ENCODE measurements around the gene HECA. TPM values are rescaled to one million over a fixed set of nuclear protein-coding genes. Genes with fewer than 3 reads are reported as not detected.
A peak's percentile ranks its signal among the peaks of the same experiment; 100 is the strongest.

The HECA gene
- total RNA-seq, 1 experiment from 2014 or later, result 9.4 TPM

DNA sequence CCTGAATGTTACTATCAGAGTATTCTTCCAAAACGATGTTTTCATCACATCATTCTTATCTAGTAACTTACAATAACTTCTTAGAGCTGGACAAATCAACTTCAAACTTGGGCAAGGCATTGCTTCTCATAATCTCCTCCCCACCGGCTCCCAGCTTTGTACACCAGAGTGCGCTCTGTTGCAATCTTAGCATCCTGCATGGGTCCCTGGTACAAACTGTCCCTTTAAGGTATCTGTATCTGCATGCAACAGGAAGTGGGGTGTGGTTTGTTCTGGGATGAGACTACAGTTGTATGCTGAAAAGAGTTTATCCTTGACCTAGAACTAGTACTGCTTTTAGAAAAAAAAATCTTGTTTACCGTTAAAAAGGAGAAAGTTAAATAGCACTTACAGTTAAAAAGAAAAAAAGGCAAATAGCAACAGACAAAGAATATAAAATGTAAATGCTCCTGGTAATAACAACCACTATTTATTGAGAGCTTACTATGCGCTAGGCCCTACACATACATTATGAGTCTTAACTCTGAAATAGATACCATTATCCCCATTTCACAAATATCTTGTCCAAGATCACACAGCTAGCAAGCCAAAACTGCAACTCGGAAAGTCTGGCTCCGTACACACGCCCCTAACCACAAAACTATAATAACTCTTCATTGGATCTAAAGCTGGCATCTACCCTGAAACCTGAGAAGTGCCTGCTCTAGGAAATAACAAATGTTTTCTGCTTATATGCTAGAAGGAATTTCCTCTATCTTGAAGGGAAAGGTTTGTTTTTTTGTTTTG, 9.8 kb upstream of the HECA start:
- Mint-ChIP-seq H3K4me3 (no peak overlapping the region), H3K4me1 (peaks cover 6% of the 10 kb centered on the region), H3K9me3 (peaks cover 10% of the 10 kb centered on the region), H3K36me3 (peaks cover 10% of the 10 kb centered on the region), H3K27ac (no peak overlapping the region), H3K27me3 (ENCODE audit: low read depth) (peaks cover 2% of the 10 kb centered on the region; the same call in 1 of the 2 replicates)
- ChIA-PET CTCF (interaction anchor here (0.6 to 1.8 kb wide), 4 partner anchors 94 to 240 kb away, joined by 3 to 13 read pairs (median 4); no protein-coding TSS in a partner anchor), POLR2A (interaction anchor here (0.6 kb wide), 1 partner anchor 144 kb away, joined by 3 read pairs; no protein-coding TSS in a partner anchor)
- DNase-seq (ENCODE audit: low spot score) (peak; percentile 38), ATAC-seq (peak; percentile 99)
- TF ChIP-seq NR2C2 (CRISPR knock-in tag; IDR thresholded peaks at IDR 0.05) (no peak), NFATC4 (CRISPR knock-in tag; IDR thresholded peaks at IDR 0.05) (no peak), CBFB (CRISPR knock-in tag; IDR thresholded peaks at IDR 0.05; ENCODE audit: low read depth) (no peak), TEAD4 (CRISPR knock-in tag; IDR thresholded peaks at IDR 0.05) (no peak), ATF1 (CRISPR knock-in tag; IDR thresholded peaks at IDR 0.05) (no peak), NR1H2 (CRISPR knock-in tag; IDR thresholded peaks at IDR 0.05) (no peak)
- TF ChIP-seq, protein P1, sequence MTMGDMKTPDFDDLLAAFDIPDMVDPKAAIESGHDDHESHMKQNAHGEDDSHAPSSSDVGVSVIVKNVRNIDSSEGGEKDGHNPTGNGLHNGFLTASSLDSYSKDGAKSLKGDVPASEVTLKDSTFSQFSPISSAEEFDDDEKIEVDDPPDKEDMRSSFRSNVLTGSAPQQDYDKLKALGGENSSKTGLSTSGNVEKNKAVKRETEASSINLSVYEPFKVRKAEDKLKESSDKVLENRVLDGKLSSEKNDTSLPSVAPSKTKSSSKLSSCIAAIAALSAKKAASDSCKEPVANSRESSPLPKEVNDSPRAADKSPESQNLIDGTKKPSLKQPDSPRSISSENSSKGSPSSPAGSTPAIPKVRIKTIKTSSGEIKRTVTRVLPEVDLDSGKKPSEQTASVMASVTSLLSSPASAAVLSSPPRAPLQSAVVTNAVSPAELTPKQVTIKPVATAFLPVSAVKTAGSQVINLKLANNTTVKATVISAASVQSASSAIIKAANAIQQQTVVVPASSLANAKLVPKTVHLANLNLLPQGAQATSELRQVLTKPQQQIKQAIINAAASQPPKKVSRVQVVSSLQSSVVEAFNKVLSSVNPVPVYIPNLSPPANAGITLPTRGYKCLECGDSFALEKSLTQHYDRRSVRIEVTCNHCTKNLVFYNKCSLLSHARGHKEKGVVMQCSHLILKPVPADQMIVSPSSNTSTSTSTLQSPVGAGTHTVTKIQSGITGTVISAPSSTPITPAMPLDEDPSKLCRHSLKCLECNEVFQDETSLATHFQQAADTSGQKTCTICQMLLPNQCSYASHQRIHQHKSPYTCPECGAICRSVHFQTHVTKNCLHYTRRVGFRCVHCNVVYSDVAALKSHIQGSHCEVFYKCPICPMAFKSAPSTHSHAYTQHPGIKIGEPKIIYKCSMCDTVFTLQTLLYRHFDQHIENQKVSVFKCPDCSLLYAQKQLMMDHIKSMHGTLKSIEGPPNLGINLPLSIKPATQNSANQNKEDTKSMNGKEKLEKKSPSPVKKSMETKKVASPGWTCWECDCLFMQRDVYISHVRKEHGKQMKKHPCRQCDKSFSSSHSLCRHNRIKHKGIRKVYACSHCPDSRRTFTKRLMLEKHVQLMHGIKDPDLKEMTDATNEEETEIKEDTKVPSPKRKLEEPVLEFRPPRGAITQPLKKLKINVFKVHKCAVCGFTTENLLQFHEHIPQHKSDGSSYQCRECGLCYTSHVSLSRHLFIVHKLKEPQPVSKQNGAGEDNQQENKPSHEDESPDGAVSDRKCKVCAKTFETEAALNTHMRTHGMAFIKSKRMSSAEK (CRISPR knock-in tag; IDR thresholded peaks at IDR 0.05; ENCODE audit: borderline replicate concordance), result no peak
- TF ChIP-seq, protein P2, sequence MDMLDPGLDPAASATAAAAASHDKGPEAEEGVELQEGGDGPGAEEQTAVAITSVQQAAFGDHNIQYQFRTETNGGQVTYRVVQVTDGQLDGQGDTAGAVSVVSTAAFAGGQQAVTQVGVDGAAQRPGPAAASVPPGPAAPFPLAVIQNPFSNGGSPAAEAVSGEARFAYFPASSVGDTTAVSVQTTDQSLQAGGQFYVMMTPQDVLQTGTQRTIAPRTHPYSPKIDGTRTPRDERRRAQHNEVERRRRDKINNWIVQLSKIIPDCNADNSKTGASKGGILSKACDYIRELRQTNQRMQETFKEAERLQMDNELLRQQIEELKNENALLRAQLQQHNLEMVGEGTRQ (CRISPR knock-in tag; IDR thresholded peaks at IDR 0.05), result no peak
- TF ChIP-seq, protein P3, sequence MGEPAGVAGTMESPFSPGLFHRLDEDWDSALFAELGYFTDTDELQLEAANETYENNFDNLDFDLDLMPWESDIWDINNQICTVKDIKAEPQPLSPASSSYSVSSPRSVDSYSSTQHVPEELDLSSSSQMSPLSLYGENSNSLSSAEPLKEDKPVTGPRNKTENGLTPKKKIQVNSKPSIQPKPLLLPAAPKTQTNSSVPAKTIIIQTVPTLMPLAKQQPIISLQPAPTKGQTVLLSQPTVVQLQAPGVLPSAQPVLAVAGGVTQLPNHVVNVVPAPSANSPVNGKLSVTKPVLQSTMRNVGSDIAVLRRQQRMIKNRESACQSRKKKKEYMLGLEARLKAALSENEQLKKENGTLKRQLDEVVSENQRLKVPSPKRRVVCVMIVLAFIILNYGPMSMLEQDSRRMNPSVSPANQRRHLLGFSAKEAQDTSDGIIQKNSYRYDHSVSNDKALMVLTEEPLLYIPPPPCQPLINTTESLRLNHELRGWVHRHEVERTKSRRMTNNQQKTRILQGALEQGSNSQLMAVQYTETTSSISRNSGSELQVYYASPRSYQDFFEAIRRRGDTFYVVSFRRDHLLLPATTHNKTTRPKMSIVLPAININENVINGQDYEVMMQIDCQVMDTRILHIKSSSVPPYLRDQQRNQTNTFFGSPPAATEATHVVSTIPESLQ (CRISPR knock-in tag; IDR thresholded peaks at IDR 0.05), result no peak

GRCh38 chr6:139126255-139126654, 8.6 kb upstream of the HECA start:
- no peak overlapping the region for H3K27ac Mint-ChIP-seq
- ATAC-seq (no peak), DNase-seq (ENCODE audit: low spot score) (no peak)
- H3K9me3 Mint-ChIP-seq, result peaks cover under 1% of the 10 kb centered on the region; the same call in 1 of the 2 replicates
- no peak overlapping the region for H3K4me3 Mint-ChIP-seq
- no peaks in the 10 kb centered on the region for H3K27me3 Mint-ChIP-seq (ENCODE audit: low read depth)
- POLR2A ChIA-PET, result no interaction called here
- H3K4me1 Mint-ChIP-seq, result peaks cover 6% of the 10 kb centered on the region
- CTCF ChIA-PET, result no interaction called here
- H3K36me3 Mint-ChIP-seq, result peaks cover under 1% of the 10 kb centered on the region; the same call in 1 of the 2 replicates
- TF ChIP-seq, protein P4, sequence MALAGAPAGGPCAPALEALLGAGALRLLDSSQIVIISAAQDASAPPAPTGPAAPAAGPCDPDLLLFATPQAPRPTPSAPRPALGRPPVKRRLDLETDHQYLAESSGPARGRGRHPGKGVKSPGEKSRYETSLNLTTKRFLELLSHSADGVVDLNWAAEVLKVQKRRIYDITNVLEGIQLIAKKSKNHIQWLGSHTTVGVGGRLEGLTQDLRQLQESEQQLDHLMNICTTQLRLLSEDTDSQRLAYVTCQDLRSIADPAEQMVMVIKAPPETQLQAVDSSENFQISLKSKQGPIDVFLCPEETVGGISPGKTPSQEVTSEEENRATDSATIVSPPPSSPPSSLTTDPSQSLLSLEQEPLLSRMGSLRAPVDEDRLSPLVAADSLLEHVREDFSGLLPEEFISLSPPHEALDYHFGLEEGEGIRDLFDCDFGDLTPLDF (CRISPR knock-in tag; IDR thresholded peaks at IDR 0.05), result no peak
- TF ChIP-seq, protein P1 (CRISPR knock-in tag; IDR thresholded peaks at IDR 0.05; ENCODE audit: borderline replicate concordance), result no peak
- no peak for TF ChIP-seq NFE2L1 (CRISPR knock-in tag; IDR thresholded peaks at IDR 0.05)
- TF ChIP-seq ELF4 (CRISPR knock-in tag; IDR thresholded peaks at IDR 0.05; ENCODE audit: low read depth), result no peak
- no peak for TF ChIP-seq E2F5 (CRISPR knock-in tag; IDR thresholded peaks at IDR 0.05)
- TF ChIP-seq ZNF219 (CRISPR knock-in tag; IDR thresholded peaks at IDR 0.05; ENCODE audit: borderline replicate concordance), result no peak
- TF ChIP-seq CDX4 (CRISPR knock-in tag; IDR thresholded peaks at IDR 0.05; ENCODE audit: borderline replicate concordance), result no peak
- TF ChIP-seq GTF2I (CRISPR knock-in tag; conservative IDR thresholded peaks at IDR 0.05), result no peak
- TF ChIP-seq NR1H2 (CRISPR knock-in tag; IDR thresholded peaks at IDR 0.05), result no peak
- no peak for TF ChIP-seq ESRRA (CRISPR knock-in tag; IDR thresholded peaks at IDR 0.05; ENCODE audit: borderline replicate concordance)
- TF ChIP-seq FOXK1 (CRISPR knock-in tag; IDR thresholded peaks at IDR 0.05), result no peak
- no peak for TF ChIP-seq TEAD1 (CRISPR knock-in tag; IDR thresholded peaks at IDR 0.05)
